Measurements from ENCODE around the gene CHD6.

The CHD6 gene

GRCh38 chr20:41619360-41620100, 1.4 kb upstream of the CHD6 start:
- DNase-seq: no peak

GRCh38 chr20:41618807-41619311, 682 bp upstream of the CHD6 start:
- no peak for DNase-seq

GRCh38 chr20:41617059-41617901, 897 bp downstream of the CHD6 start:
- peak; percentile 54 for DNase-seq

GRCh38 chr20:41616228-41616627, 1.9 kb downstream of the CHD6 start:
- no peak for DNase-seq

GRCh38 chr20:41615676-41616075, 2.5 kb downstream of the CHD6 start:
- no peak for DNase-seq

- DNase-seq: no peak
Measured at GRCh38 chr20:41615110-41615509, 3.1 kb downstream of the CHD6 start.

- DNase-seq: no peak
Measured at GRCh38 chr20:41613321-41613720, 4.9 kb downstream of the CHD6 start.

- no peak for DNase-seq
Measured at GRCh38 chr20:41609474-41609873, 8.7 kb downstream of the CHD6 start.

- DNase-seq: no peak
Measured at GRCh38 chr20:41608606-41609005, 9.6 kb downstream of the CHD6 start.

GRCh38 chr20:41607791-41608190, 10.4 kb downstream of the CHD6 start:
- DNase-seq: no peak

GRCh38 chr20:41604002-41604401, 14.2 kb downstream of the CHD6 start:
- DNase-seq: no peak

- no peak for DNase-seq
Measured at GRCh38 chr20:41601742-41602141, 16.4 kb downstream of the CHD6 start.

- no peak for DNase-seq
Measured at GRCh38 chr20:41600926-41601631, 17.1 kb downstream of the CHD6 start.

DNA sequence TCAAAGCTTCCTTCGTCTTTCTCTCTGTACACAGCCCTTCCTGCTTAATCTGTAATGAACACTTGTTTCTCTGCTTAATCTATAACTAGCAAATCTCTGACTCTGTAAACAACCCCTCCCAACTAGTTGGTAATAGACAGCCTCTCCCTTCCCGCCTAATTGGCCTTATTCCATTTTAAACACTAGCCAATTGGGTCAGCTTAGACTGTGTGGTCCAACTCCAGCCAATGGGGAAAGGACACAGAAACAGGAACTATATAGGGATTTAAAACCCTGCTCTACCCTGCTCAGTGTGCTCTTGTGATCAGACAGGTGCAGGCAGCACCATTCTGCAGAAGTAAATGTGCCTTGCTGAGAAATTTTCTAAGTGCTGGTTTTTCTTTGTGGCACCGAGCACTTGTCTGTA, 18.5 kb downstream of the CHD6 start:
- no peak for DNase-seq

GRCh38 chr20:41598719-41599118, 19.5 kb downstream of the CHD6 start:
- no peak for DNase-seq

GRCh38 chr20:41594514-41595322, 23.5 kb downstream of the CHD6 start:
- DNase-seq: no peak

- DNase-seq: no peak
Measured at GRCh38 chr20:41592516-41593216, 25.5 kb downstream of the CHD6 start.

- no peak for DNase-seq
Measured at GRCh38 chr20:41587956-41588355, 30.2 kb downstream of the CHD6 start.

DNA sequence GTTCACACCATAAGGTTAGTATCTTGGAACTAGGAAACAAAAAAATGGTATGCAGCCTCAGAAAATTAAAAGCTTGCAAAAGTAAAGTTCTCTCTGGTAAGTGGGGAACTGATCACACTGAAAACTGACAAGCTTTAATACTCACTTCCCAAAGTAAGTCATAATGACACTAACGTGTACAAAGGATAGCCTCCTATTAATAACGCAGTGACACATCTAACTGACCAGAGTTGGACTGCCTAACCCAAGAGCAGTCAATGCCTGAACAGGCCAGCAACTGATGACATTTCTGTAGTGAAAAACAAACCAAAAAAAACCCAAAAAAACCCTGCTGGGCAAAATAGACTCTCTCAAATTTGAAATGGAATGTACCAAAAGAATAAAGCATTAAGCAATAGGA, 30.7 kb downstream of the CHD6 start:
- no peak for DNase-seq

GRCh38 chr20:41586772-41587171, 31.4 kb downstream of the CHD6 start:
- DNase-seq: no peak

- DNase-seq: no peak
Measured at GRCh38 chr20:41580350-41580749, 37.8 kb downstream of the CHD6 start.
